Measurements from ENCODE around the gene CD58. TPM values are rescaled to one million over a fixed set of nuclear protein-coding genes. Genes with fewer than 3 reads are reported as not detected.

Gene CD58
- total and polyA plus RNA-seq, 2 of the 4 experiments (the other 2 are of a cell fraction) = 5.4 to 5.7 TPM

- no peak overlapping the region for H2BK20ac ChIP-seq (ENCODE audit: low read depth, low read length)
- no TSS peak for BruUV-seq (replicated peaks)
- no peak overlapping the region for H2AK5ac ChIP-seq (ENCODE audit: low read depth, low read length)
- H3K14ac ChIP-seq (replicated peaks; ENCODE audit: low read depth, low read length) = no peak overlapping the region
- CTCF ChIA-PET = no interaction called here
- DNase-seq = no peak
- no peak for ATAC-seq (ENCODE audit: low read depth)
- H4K8ac ChIP-seq (ENCODE audit: low read depth in 2 of 2, low read length in 2 of 2) = no peak overlapping the region
- H3K4me1 ChIP-seq (ENCODE audit: control insufficient read depth, insufficient read depth, low read length) = no peaks in the 10 kb centered on the region
- no peak overlapping the region for H3K27ac ChIP-seq (ENCODE audit: insufficient read depth, low read length)
- no peak overlapping the region for H3K4me2 ChIP-seq (ENCODE audit: low read depth, low read length)
- no peaks in the 10 kb centered on the region for H4K20me1 ChIP-seq (ENCODE audit: insufficient read depth, low read length)
- no peak overlapping the region for H2AK9ac ChIP-seq (replicated peaks; ENCODE audit: low read depth, low read length, poor library complexity)
- no peaks in the 10 kb centered on the region for H3K36me3 ChIP-seq (ENCODE audit: control insufficient read depth, insufficient read depth, low read length)
- no CpG with 5 or more reads among the region's 2 CpGs for WGBS, 2 experiments (ENCODE audit: extremely low coverage in 2 of 2, insufficient read length in 1 of 2)
- H3K9me3 ChIP-seq (ENCODE audit: control insufficient read depth, insufficient read depth, low read length) = no peaks in the 10 kb centered on the region
- H3K4me3 ChIP-seq (ENCODE audit: insufficient read depth, low read depth, low read length) = no peak overlapping the region
- no peak overlapping the region for H4K5ac ChIP-seq (ENCODE audit: low read depth, low read length)
- no peak overlapping the region for H3K23ac ChIP-seq (ENCODE audit: low read depth, low read length)
- no peaks in the 10 kb centered on the region for H3K27me3 ChIP-seq (ENCODE audit: control insufficient read depth, insufficient read depth, low read length)
- no peak overlapping the region for H2BK15ac ChIP-seq (ENCODE audit: low read depth, low read length)
- no peak overlapping the region for H3K18ac ChIP-seq (ENCODE audit: low read depth, low read length)
- POLR2A ChIA-PET (ENCODE audit: unreplicated experiment) = no interaction called here
- H2BK120ac ChIP-seq (ENCODE audit: low read depth, low read length) = no peak overlapping the region
- H3K9ac ChIP-seq (ENCODE audit: low read depth, low read length) = no peak overlapping the region
- H3K56ac ChIP-seq (ENCODE audit: extremely low read depth, insufficient read depth, low read length) = no peak overlapping the region
- H2AFZ ChIP-seq (replicated peaks; ENCODE audit: low read length, poor library complexity) = no peak overlapping the region
- in situ Hi-C loops (cut with MboI; ENCODE audit: low sequenced_read_pairs) (no loop called here), dilution Hi-C loops (cut with HindIII; ENCODE audit: low sequenced_read_pairs, unreplicated experiment) (no loop called here), intact Hi-C loops (cut with micrococcal nuclease) (no loop called here)
- no peak for TF ChIP-seq BHLHE40 (IDR thresholded peaks at IDR 0.05; ENCODE audit: low read depth, low read length)
- TF ChIP-seq RFX5 (IDR thresholded peaks at IDR 0.05; ENCODE audit: low read depth, low read length) = no peak
- TF ChIP-seq, protein P1, sequence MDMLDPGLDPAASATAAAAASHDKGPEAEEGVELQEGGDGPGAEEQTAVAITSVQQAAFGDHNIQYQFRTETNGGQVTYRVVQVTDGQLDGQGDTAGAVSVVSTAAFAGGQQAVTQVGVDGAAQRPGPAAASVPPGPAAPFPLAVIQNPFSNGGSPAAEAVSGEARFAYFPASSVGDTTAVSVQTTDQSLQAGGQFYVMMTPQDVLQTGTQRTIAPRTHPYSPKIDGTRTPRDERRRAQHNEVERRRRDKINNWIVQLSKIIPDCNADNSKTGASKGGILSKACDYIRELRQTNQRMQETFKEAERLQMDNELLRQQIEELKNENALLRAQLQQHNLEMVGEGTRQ (IDR thresholded peaks at IDR 0.05; ENCODE audit: low read depth, low read length) = no peak
- no peak for TF ChIP-seq CTCF (conservative IDR thresholded peaks at IDR 0.05; ENCODE audit: low read depth, low read length)
- TF ChIP-seq NFE2L2 (IDR thresholded peaks at IDR 0.05; ENCODE audit: low read depth, low read length) = no peak
- no peak for TF ChIP-seq CEBPB (IDR thresholded peaks at IDR 0.05; ENCODE audit: low read depth, low read length)
- TF ChIP-seq ELK1 (IDR thresholded peaks at IDR 0.05; ENCODE audit: borderline replicate concordance, low read depth, low read length) = no peak
- no peak for TF ChIP-seq SMC3 (IDR thresholded peaks at IDR 0.05; ENCODE audit: low read depth, low read length)
- no peak for TF ChIP-seq MAZ (IDR thresholded peaks at IDR 0.05; ENCODE audit: borderline replicate concordance, low read depth, low read length)
- TF ChIP-seq POLR2A (IDR thresholded peaks at IDR 0.05; ENCODE audit: low read depth, low read length) = no peak
- TF ChIP-seq RCOR1 (IDR thresholded peaks at IDR 0.05; ENCODE audit: insufficient replicate concordance, low read length) = no peak
- no peak for TF ChIP-seq FOS (IDR thresholded peaks at IDR 0.05; ENCODE audit: low read depth, low read length)
- TF ChIP-seq MAFK (IDR thresholded peaks at IDR 0.05; ENCODE audit: low read depth, low read length) = no peak
- TF ChIP-seq CHD1 (IDR thresholded peaks at IDR 0.05; ENCODE audit: low read depth, low read length) = no peak
- H4K91ac ChIP-seq (ENCODE audit: insufficient read depth, low read depth, low read length) = no peak overlapping the region
- no peak overlapping the region for H2BK5ac ChIP-seq (ENCODE audit: low read depth, low read length, poor library complexity, severe bottlenecking)
- no peaks in the 10 kb centered on the region for H3K9me1 ChIP-seq (ENCODE audit: insufficient read depth, low read length)
- H3K4ac ChIP-seq (ENCODE audit: low read depth, low read length) = no peak overlapping the region
- H3K79me1 ChIP-seq (ENCODE audit: low read depth in 1 of 2, low read length in 2 of 2) = no peaks in the 10 kb centered on the region
Measured at GRCh38 chr1:116525440-116525839, 45.4 kb downstream of the CD58 start.
